Esophagus squamous epithelium (tissue), 5 donors: ENCODE measurements around the gene NCAPH2. TPM values are rescaled to one million over a fixed set of nuclear protein-coding genes. Genes with fewer than 3 reads are reported as not detected.

Experiments
- DNase-seq: peaks from one replicate; lab custom pipeline; 2025; lab: John Stamatoyannopoulos, UW
- H3K27ac ChIP-seq, 4 donors: fragments of 200-600 bp; sonication (generic); one replicate each; pipeline ENCODE4 v1.5.1; 2016 to 2019; ENCODE audit warnings: mild to moderate bottlenecking in 1 of 4
- H3K27me3 ChIP-seq, 4 donors: fragments of 200-600 bp; sonication (generic); 1 replicate in 3 of 4; 2 replicates in 1 of 4; pipeline versions ENCODE4 v1.5.1 to v1.6.0; 2017 to 2021; ENCODE audit warnings: antibody characterized with exemption in 1 of 4
- H3K36me3 ChIP-seq, 3 donors: fragments of 200-600 bp; sonication (generic); one replicate each; pipeline ENCODE4 v1.5.1; 2016 to 2019
- H3K4me1 ChIP-seq, 3 donors: fragments of 200-600 bp; sonication (generic); one replicate each; pipeline ENCODE4 v1.5.1; 2017 to 2019
- H3K4me3 ChIP-seq, 4 donors: fragments of 200-600 bp; sonication (generic); 1 replicate in 3 of 4; 2 replicates in 1 of 4; pipeline ENCODE4 v1.5.1; 2016 to 2019; ENCODE audit warnings: mild to moderate bottlenecking in 2 of 4, moderate library complexity in 1 of 4
- H3K9me3 ChIP-seq, 3 donors: fragments of 200-600 bp; sonication (generic); one replicate each; pipeline ENCODE4 v1.5.1; 2016 to 2019
- POLR2A ChIP-seq, 4 donors: fragments of 450-650 bp; IDR thresholded peaks; one replicate each; pipeline ENCODE4 v1.6.1; 2017; ENCODE audit warnings: antibody characterized with exemption in 4 of 4, mild to moderate bottlenecking in 4 of 4, moderate library complexity in 3 of 4
- WGBS, 2 donors: methylation state at CpG; one replicate each; pipeline ENCODE4 v1.1.5; 2018; 5-methylcytosine and 5-hydroxymethylcytosine counted together
- intact Hi-C: fragments of 100-400 bp; cut with DNase I; formaldehyde crosslinking; loops from one replicate; pipeline ENCODE4 v1.15.0; 2022
- total RNA-seq, 4 donors: library from RNA; depleted of rRNA; stranded (reverse); fragments of >200 nt; gene quantifications; one replicate each; pipeline ENCODE4 v1.1.0, GENCODE V29; 2016
- TF ChIP-seq, protein P1 (sequence below), 6 experiments: fragments of 450-650 bp in 4 of 6; fragments of 200-600 bp in 2 of 6; sonication (generic) in 2 of 6; IDR thresholded peaks; one replicate each; pipeline ENCODE4 v1.5.1; 2016 to 2019; ENCODE audit warnings: antibody characterized with exemption in 6 of 6, mild to moderate bottlenecking in 4 of 6, moderate library complexity in 4 of 6
- donor health status: DM: yes; HTN: yes; CAD: no.

NCAPH2 gene
- total RNA-seq, 4 donors from 2014 or later, result 30.2 to 42.6 (median 38.5) TPM

GRCh38 chr22:50482107-50483074, 25.6 kb upstream of the NCAPH2 start:
- peak overlapping the region; percentile 39 to 65 (median 50) for H3K4me3 ChIP-seq
- peaks cover 0 to 88% (median 6%) of the 10 kb centered on the region in 4 donors for H3K27me3 ChIP-seq
- TF ChIP-seq POLR2A (IDR thresholded peaks at IDR 0.05), result no peak
- TF ChIP-seq, protein P1, sequence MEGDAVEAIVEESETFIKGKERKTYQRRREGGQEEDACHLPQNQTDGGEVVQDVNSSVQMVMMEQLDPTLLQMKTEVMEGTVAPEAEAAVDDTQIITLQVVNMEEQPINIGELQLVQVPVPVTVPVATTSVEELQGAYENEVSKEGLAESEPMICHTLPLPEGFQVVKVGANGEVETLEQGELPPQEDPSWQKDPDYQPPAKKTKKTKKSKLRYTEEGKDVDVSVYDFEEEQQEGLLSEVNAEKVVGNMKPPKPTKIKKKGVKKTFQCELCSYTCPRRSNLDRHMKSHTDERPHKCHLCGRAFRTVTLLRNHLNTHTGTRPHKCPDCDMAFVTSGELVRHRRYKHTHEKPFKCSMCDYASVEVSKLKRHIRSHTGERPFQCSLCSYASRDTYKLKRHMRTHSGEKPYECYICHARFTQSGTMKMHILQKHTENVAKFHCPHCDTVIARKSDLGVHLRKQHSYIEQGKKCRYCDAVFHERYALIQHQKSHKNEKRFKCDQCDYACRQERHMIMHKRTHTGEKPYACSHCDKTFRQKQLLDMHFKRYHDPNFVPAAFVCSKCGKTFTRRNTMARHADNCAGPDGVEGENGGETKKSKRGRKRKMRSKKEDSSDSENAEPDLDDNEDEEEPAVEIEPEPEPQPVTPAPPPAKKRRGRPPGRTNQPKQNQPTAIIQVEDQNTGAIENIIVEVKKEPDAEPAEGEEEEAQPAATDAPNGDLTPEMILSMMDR (IDR thresholded peaks at IDR 0.05), result no peak
- H3K27ac ChIP-seq, result no peak overlapping the region
- H3K4me1 ChIP-seq, result peaks cover 5 to 19% (median 7%) of the 10 kb centered on the region in 3 donors
- DNase-seq, result no peak
- H3K36me3 ChIP-seq, result no peaks in the 10 kb centered on the region
- WGBS, 2 donors, result 100% methylated on average over 1 of the region's 35 CpGs; no CpG with 5 or more reads in 1 of the 2 donors
- no peaks in the 10 kb centered on the region for H3K9me3 ChIP-seq
- intact Hi-C loops, result no loop called here

- Histone ChIP-seq H3K27ac (no peak overlapping the region), H3K4me1 (peaks cover 5 to 19% (median 7%) of the 10 kb centered on the region in 3 donors), H3K4me3 (no peak overlapping the region), H3K9me3 (no peaks in the 10 kb centered on the region), H3K27me3 (peaks cover 0 to 95% (median 6%) of the 10 kb centered on the region in 4 donors), H3K36me3 (no peaks in the 10 kb centered on the region)
- WGBS, 2 donors, result 83 to 90% methylated on average over 4 to 7 of the region's 10 CpGs
- DNase-seq, result no peak
- TF ChIP-seq POLR2A (IDR thresholded peaks at IDR 0.05), result no peak
- TF ChIP-seq, protein P1 (IDR thresholded peaks at IDR 0.05), result no peak
- intact Hi-C loops, result no loop called here
Measured at GRCh38 chr22:50483106-50483505, 24.9 kb upstream of the NCAPH2 start.

DNA sequence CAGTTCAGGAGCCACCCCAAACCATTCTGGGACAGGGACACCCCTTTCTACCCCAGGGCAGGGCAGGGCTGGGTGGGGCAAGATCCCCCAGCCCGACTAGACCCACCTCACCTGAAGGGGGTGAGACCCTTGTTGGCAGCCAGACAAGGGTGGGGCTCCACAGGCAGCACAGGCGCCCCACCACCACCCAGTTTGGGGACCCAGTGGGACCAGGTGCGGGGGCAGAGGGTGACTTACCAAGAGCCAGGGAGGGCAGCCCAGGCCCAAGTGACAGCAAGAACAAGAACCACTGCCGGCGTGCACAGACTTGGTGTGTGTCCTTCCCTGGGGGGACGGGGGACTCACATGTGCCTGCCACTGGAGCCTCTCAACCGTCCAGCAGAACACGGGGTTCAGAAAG, 24.5 kb upstream of the NCAPH2 start:
- 20 to 60% methylated on average over 1 of the region's 8 CpGs for WGBS, 2 donors
- Histone ChIP-seq H3K27ac (no peak overlapping the region), H3K27me3 (peaks cover 0 to 99% (median 6%) of the 10 kb centered on the region in 4 donors), H3K9me3 (no peaks in the 10 kb centered on the region), H3K4me1 (peaks cover 5 to 19% (median 7%) of the 10 kb centered on the region in 3 donors), H3K4me3 (no peak overlapping the region), H3K36me3 (no peaks in the 10 kb centered on the region)
- no peak for TF ChIP-seq POLR2A (IDR thresholded peaks at IDR 0.05)
- TF ChIP-seq, protein P1 (IDR thresholded peaks at IDR 0.05), result no peak
- intact Hi-C loops, result no loop called here
- no peak for DNase-seq

DNA sequence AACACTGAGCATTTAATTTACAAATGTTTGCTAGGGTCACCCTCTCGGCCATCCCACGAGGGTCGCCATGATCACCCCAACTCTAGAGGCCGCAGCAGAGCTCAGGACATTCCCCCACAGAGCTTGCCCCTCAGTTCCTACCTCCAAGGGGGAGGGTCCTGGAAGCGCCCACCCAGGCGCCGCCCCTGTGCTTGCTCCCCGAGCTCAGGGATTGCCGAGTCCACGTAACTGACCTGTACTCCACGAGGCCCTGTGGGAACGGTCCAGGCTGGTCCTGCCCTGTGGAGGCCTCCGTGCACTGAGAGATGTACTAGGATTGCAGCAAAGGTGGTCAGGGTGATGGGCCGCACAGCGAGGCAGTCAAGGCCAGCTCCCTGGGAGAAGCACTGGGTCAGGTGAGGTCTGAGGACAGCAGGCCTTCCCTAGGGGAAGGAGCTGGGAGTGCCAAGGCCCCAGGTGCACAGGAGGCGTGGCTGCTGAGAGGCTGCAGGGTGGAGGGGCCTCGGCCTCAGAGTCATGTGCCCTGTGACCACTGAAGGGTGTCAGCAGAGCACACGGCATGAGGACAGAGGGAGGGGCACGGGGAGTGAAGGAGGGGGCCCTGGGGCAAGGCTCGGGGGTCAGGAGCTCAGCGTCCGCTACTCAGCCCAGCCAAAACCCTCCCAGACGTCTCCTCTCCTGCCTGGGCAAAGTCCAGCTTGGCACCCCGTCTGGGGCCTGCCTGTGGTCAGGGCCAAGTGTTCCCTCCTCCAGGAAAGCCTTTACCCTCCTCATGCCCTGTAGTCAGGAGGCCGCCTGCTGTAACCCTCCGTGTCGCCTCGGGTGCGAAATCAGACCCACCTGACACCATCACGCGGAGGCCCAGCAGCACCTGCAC, 23.8 kb upstream of the NCAPH2 start:
- Histone ChIP-seq H3K4me3 (no peak overlapping the region), H3K4me1 (peaks cover 5 to 19% (median 7%) of the 10 kb centered on the region in 3 donors), H3K27ac (no peak overlapping the region), H3K36me3 (no peaks in the 10 kb centered on the region), H3K27me3 (peaks cover 0 to 97% (median 6%) of the 10 kb centered on the region in 4 donors), H3K9me3 (no peaks in the 10 kb centered on the region)
- no peak for DNase-seq
- intact Hi-C loops, result no loop called here
- WGBS, 2 donors, result 66 to 100% methylated on average over 4 to 12 of the region's 31 CpGs
- TF ChIP-seq POLR2A (IDR thresholded peaks at IDR 0.05), result no peak
- TF ChIP-seq, protein P1 (IDR thresholded peaks at IDR 0.05), result no peak
